Measurements from ENCODE around the gene LRRC14B. TPM values are rescaled to one million over a fixed set of nuclear protein-coding genes. Genes with fewer than 3 reads are reported as not detected.

Gene LRRC14B
- total and polyA plus RNA-seq, 2 donors (not counting 1 experiment from before 2014, with no cell fraction given), result not detected

- no peak overlapping the region for H2AFZ ChIP-seq (ENCODE audit: low read length)
- H3K9me3 ChIP-seq (ENCODE audit: control insufficient read depth, insufficient read depth, low read depth, low read length), result no peaks in the 10 kb centered on the region
- H3K4me3 ChIP-seq (replicated peaks in 1 of 4; ENCODE audit: control extremely low read depth in 1 of 4, insufficient read depth in 1 of 4, low read depth in 3 of 4, low read length in 4 of 4), result no peak overlapping the region
- no peak for DNase-seq (ENCODE audit: low read depth in 2 of 2)
- no peaks in the 10 kb centered on the region for H3K79me2 ChIP-seq (ENCODE audit: control insufficient read depth, insufficient read depth, low read length)
- no peak for TF ChIP-seq EZH2 (IDR thresholded peaks at IDR 0.05; ENCODE audit: low read length, missing control alignments)
- no peak for TF ChIP-seq CTCF (conservative IDR thresholded peaks at IDR 0.05 in 1 of 2, IDR thresholded peaks at IDR 0.05 in 1 of 2; ENCODE audit: low read depth in 1 of 2, low read length in 2 of 2)
- no peaks in the 10 kb centered on the region for H3K36me3 ChIP-seq (ENCODE audit: control insufficient read depth, insufficient read depth, low read length)
- H3K27me3 ChIP-seq (ENCODE audit: control insufficient read depth, insufficient read depth, low read length), result peaks cover 7% of the 10 kb centered on the region
- no peaks in the 10 kb centered on the region for H3K4me1 ChIP-seq (ENCODE audit: control insufficient read depth, extremely low read depth, insufficient read depth, low read length)
- H3K4me2 ChIP-seq (ENCODE audit: extremely low read depth, insufficient read depth, low read length), result no peak overlapping the region
- no peak overlapping the region for H3K27ac ChIP-seq (ENCODE audit: insufficient read depth, low read length)
- H3K9ac ChIP-seq (ENCODE audit: insufficient read depth, low read length), result no peak overlapping the region
- no peaks in the 10 kb centered on the region for H4K20me1 ChIP-seq (ENCODE audit: control insufficient read depth, extremely low read depth, insufficient read depth, low read length)
Measured at GRCh38 chr5:182126-182525, 9.2 kb upstream of the LRRC14B start.

GRCh38 chr5:184471-184870 is 6.8 kb upstream of the LRRC14B start:
- Histone ChIP-seq H3K79me2 (ENCODE audit: control insufficient read depth, insufficient read depth, low read length) (no peaks in the 10 kb centered on the region), H3K4me2 (ENCODE audit: extremely low read depth, insufficient read depth, low read length) (no peak overlapping the region), H3K27me3 (ENCODE audit: control insufficient read depth, insufficient read depth, low read length) (peaks cover under 1% of the 10 kb centered on the region), H3K9me3 (ENCODE audit: control insufficient read depth, insufficient read depth, low read depth, low read length) (no peaks in the 10 kb centered on the region), H3K4me3 (replicated peaks in 1 of 4; ENCODE audit: control extremely low read depth in 1 of 4, insufficient read depth in 1 of 4, low read depth in 3 of 4, low read length in 4 of 4) (no peak overlapping the region), H3K4me1 (ENCODE audit: control insufficient read depth, extremely low read depth, insufficient read depth, low read length) (peaks cover 3% of the 10 kb centered on the region), H3K9ac (ENCODE audit: insufficient read depth, low read length) (no peak overlapping the region), H3K36me3 (ENCODE audit: control insufficient read depth, insufficient read depth, low read length) (no peaks in the 10 kb centered on the region), H2AFZ (ENCODE audit: low read length) (no peak overlapping the region), H4K20me1 (ENCODE audit: control insufficient read depth, extremely low read depth, insufficient read depth, low read length) (no peaks in the 10 kb centered on the region), H3K27ac (ENCODE audit: insufficient read depth, low read length) (no peak overlapping the region)
- TF ChIP-seq CTCF (conservative IDR thresholded peaks at IDR 0.05 in 1 of 2, IDR thresholded peaks at IDR 0.05 in 1 of 2; ENCODE audit: low read depth in 1 of 2, low read length in 2 of 2) (no peak), EZH2 (IDR thresholded peaks at IDR 0.05; ENCODE audit: low read length, missing control alignments) (no peak)
- peak in 1 of 2 donors; percentile 22 for DNase-seq (ENCODE audit: low read depth in 2 of 2)

- H3K27ac ChIP-seq (ENCODE audit: insufficient read depth, low read length), result no peak overlapping the region
- TF ChIP-seq CTCF (conservative IDR thresholded peaks at IDR 0.05 in 1 of 2, IDR thresholded peaks at IDR 0.05 in 1 of 2; ENCODE audit: low read depth in 1 of 2, low read length in 2 of 2) (no peak), EZH2 (IDR thresholded peaks at IDR 0.05; ENCODE audit: low read length, missing control alignments) (no peak)
- H3K4me1 ChIP-seq (ENCODE audit: control insufficient read depth, extremely low read depth, insufficient read depth, low read length), result peaks cover 3% of the 10 kb centered on the region
- no peaks in the 10 kb centered on the region for H3K9me3 ChIP-seq (ENCODE audit: control insufficient read depth, insufficient read depth, low read depth, low read length)
- H3K4me3 ChIP-seq (replicated peaks in 1 of 4; ENCODE audit: control extremely low read depth in 1 of 4, insufficient read depth in 1 of 4, low read depth in 3 of 4, low read length in 4 of 4), result no peak overlapping the region
- no peaks in the 10 kb centered on the region for H3K79me2 ChIP-seq (ENCODE audit: control insufficient read depth, insufficient read depth, low read length)
- no peaks in the 10 kb centered on the region for H3K27me3 ChIP-seq (ENCODE audit: control insufficient read depth, insufficient read depth, low read length)
- no peak overlapping the region for H3K9ac ChIP-seq (ENCODE audit: insufficient read depth, low read length)
- no peak overlapping the region for H2AFZ ChIP-seq (ENCODE audit: low read length)
- DNase-seq (ENCODE audit: low read depth in 2 of 2), result no peak
- H3K36me3 ChIP-seq (ENCODE audit: control insufficient read depth, insufficient read depth, low read length), result no peaks in the 10 kb centered on the region
- no peaks in the 10 kb centered on the region for H4K20me1 ChIP-seq (ENCODE audit: control insufficient read depth, extremely low read depth, insufficient read depth, low read length)
- H3K4me2 ChIP-seq (ENCODE audit: extremely low read depth, insufficient read depth, low read length), result no peak overlapping the region
Measured at GRCh38 chr5:185095-186070, 5.9 kb upstream of the LRRC14B start.
